GM12878 (cell line): ENCODE measurements around the gene CPNE5. TPM values are rescaled to one million over a fixed set of nuclear protein-coding genes. Genes with fewer than 3 reads are reported as not detected.

Source experiments
- ATAC-seq: fragments of 200-7000 bp; cut with Tn5 transposase; 3 replicates; pipeline ENCODE4 v1.9.1; 2020; ENCODE audit warnings: mild to moderate bottlenecking, moderate library complexity
- BruUV-seq: library from RNA; stranded (reverse); fragments of 400-500 nt; replicated peaks from 2 replicates; lab custom pipeline; 2021; lab: Mats Ljungman, UMichigan
- CTCF ChIA-PET: fragments of 300-600 bp; sonication (Branson Sonifier 250); formaldehyde crosslinking; extraction: SDS; loops from one replicate; lab custom pipeline; 2021; ENCODE audit warnings: inconsistent platforms; lab: Yijun Ruan, JAX
- POLR2A ChIA-PET: fragments of 350-600 bp; formaldehyde crosslinking; extraction: SDS; loops from one replicate; lab custom pipeline; 2021; ENCODE audit warnings: inconsistent platforms; lab: Charles Lee
- RAD21 ChIA-PET: fragments of 300-600 bp; sonication (Branson Sonifier 250); formaldehyde crosslinking; loops from one replicate; lab custom pipeline; 2023; ENCODE audit warnings: antibody characterized with exemption; ENCODE audit not compliant: unreplicated experiment; lab: Charles Lee
- SMC1A ChIA-PET: fragments of 300-600 bp; sonication (Branson Sonifier 250); formaldehyde crosslinking; loops from one replicate; lab custom pipeline; 2023; ENCODE audit not compliant: unreplicated experiment, uncharacterized antibody; lab: Charles Lee
- DNase-seq: peaks from one replicate; pipeline ENCODE4 v3.0.0-alpha.2; 2011; ENCODE audit warnings: low read depth, low spot score
- FAIRE-seq: peaks from 3 replicates; lab custom pipeline; 2011; peaks lifted over from hg19 to GRCh38; lab: Jason Lieb, UNC
- H2AFZ ChIP-seq: 2 replicates; pipeline ENCODE4 v1.6.0; 2011; ENCODE audit warnings: low read depth, low read length, control low read depth; ENCODE audit not compliant: control insufficient read depth
- H3K27ac ChIP-seq: 2 replicates; pipeline ENCODE4 v1.5.1; 2011; ENCODE audit warnings: control low read depth; ENCODE audit not compliant: control insufficient read depth, insufficient read depth
- H3K27me3 ChIP-seq, 2 experiments: replicated peaks in 1 of 2; 2 replicates each; pipeline versions ENCODE4 v1.6.0 to v1.6.1; 2011; ENCODE audit warnings: low read length in 1 of 2; ENCODE audit not compliant: control insufficient read depth in 2 of 2, insufficient read depth in 2 of 2
- H3K36me3 ChIP-seq, 2 experiments: 2 replicates each; pipeline ENCODE4 v1.5.1; 2011; ENCODE audit warnings: low read length in 1 of 2; ENCODE audit not compliant: control insufficient read depth in 2 of 2, insufficient read depth in 2 of 2
- H3K4me1 ChIP-seq: 2 replicates; pipeline ENCODE4 v1.6.1; 2011; ENCODE audit warnings: mild to moderate bottlenecking, low read length, moderate library complexity, mixed read lengths; ENCODE audit not compliant: control insufficient read depth, insufficient read depth
- H3K4me2 ChIP-seq: 2 replicates; pipeline ENCODE4 v1.6.0; 2011; ENCODE audit warnings: control low read depth; ENCODE audit not compliant: control insufficient read depth, insufficient read depth
- H3K4me3 ChIP-seq: fragments of 200-600 bp; sonication (generic); 2 replicates; pipeline ENCODE4 v1.5.1; 2016
- H3K79me2 ChIP-seq: 2 replicates; pipeline ENCODE4 v1.6.0; 2011; ENCODE audit warnings: low read length; ENCODE audit not compliant: control insufficient read depth, insufficient read depth
- H3K9ac ChIP-seq: 2 replicates; pipeline ENCODE4 v1.8.0; 2011; ENCODE audit warnings: low read length, control low read depth, mixed read lengths; ENCODE audit not compliant: control insufficient read depth, insufficient read depth
- H3K9me3 ChIP-seq: replicated peaks from 3 replicates; pipeline ENCODE4 v1.5.1; 2011; ENCODE audit warnings: mild to moderate bottlenecking, low read length; ENCODE audit not compliant: control insufficient read depth, insufficient read depth
- H4K20me1 ChIP-seq: 2 replicates; pipeline ENCODE4 v1.6.0; 2011; ENCODE audit not compliant: control insufficient read depth, insufficient read depth
- MYB ChIP-seq: fragments of 150-350 bp; IDR thresholded peaks from 2 replicates; pipeline ENCODE4 v1.6.1; 2014; ENCODE audit warnings: mild to moderate bottlenecking, low read depth, low read length, borderline replicate concordance
- PAX5 ChIP-seq: IDR thresholded peaks from 2 replicates; pipeline ENCODE4 v1.6.1; 2011; ENCODE audit warnings: low read depth, low read length, borderline replicate concordance
- PRDM15 ChIP-seq: fragments of 450-650 bp; formaldehyde crosslinking; IDR thresholded peaks from 2 replicates; pipeline ENCODE4 v1.4.0; 2020; ENCODE audit warnings: mild to moderate bottlenecking, moderate library complexity
- WGBS: methylation state at CpG from one replicate; pipeline ENCODE4 v1.1.6; 2016; ENCODE audit warnings: low lambda C conversion rate; ENCODE audit not compliant: insufficient replicate concordance, insufficient coverage; ENCODE audit errors: missing lambda C conversion rate; 5-methylcytosine and 5-hydroxymethylcytosine counted together
- in situ Hi-C: fragments of 300-500 bp; cut with MboI; formaldehyde crosslinking; loops from 9 replicates; pipeline ENCODE4 v1.14.3; 2018; ENCODE audit warnings: mixed read lengths
- intact Hi-C: fragments of 100-400 bp; cut with micrococcal nuclease; formaldehyde crosslinking; loops from one replicate; pipeline ENCODE4 v1.14.2; 2022; ENCODE audit not compliant: unreplicated experiment
- polyA plus RNA-seq, 11 experiments: library from polyadenylated mRNA; depleted of rRNA in 4 of 11; unstranded in 6 of 11; stranded (reverse) in 5 of 11; fragments of >200 nt; fragmentation: Nextera tagmentation in 4 of 11; fragmentation: Illumina TruSeq in 1 of 11; extraction: Ambion mirVana in 4 of 11; extraction: Trizol in 1 of 11; gene quantifications; 1 replicate in 1 of 11; 2 replicates in 10 of 11; pipeline versions ENCODE4 v1.2.1 to v1.2.3, GENCODE V29; 2011 to 2016; ENCODE audit warnings: inconsistent platforms in 2 of 11, missing spikeins in 2 of 11, low read depth in 1 of 11
- total RNA-seq, 4 experiments: library from RNA; depleted of rRNA in 3 of 4; stranded (reverse); fragments of >200 nt in 3 of 4; fragmentation: Illumina TruSeq in 1 of 4; extraction: Trizol in 1 of 4; gene quantifications; 2 replicates each; pipeline versions ENCODE4 v1.2.1 to v1.2.3, GENCODE V29; 2013 to 2021

The CPNE5 gene
- total and polyA plus RNA-seq, 10 of the 15 experiments (the other 5 are each of a cell fraction or from before 2014, with no cell fraction given) = 2.4 to 39.1 (median 18.2) TPM

- ChIA-PET SMC1A (interaction anchor here (1.1 kb wide), 1 partner anchor 23 kb away, joined by 3 read pairs; no protein-coding TSS in a partner anchor), CTCF (interaction anchor here (1.9 kb wide), 1 partner anchor 11 kb away, joined by 7 read pairs; no protein-coding TSS in a partner anchor), POLR2A (no interaction called here), RAD21 (interaction anchor here (0.8 kb wide), 1 partner anchor 83 kb away, joined by 3 read pairs; no protein-coding TSS in a partner anchor)
- FAIRE-seq = no peak
- no peak within 1 kb of the TSS for H3K4me3 ChIP-seq
- no peak for DNase-seq
- WGBS = 92% methylated on average over 7 of the region's 7 CpGs
- H3K4me1 ChIP-seq = peaks cover 9% of the 10 kb centered on the region
- in situ Hi-C loops = no loop called here
- ATAC-seq = no peak
- no peaks in the 10 kb centered on the region for H3K36me3 ChIP-seq
- H3K4me2 ChIP-seq = no peak within 1 kb of the TSS
- no peak within 1 kb of the TSS for H3K27ac ChIP-seq
- H3K9me3 ChIP-seq = no peaks in the 10 kb centered on the region
- H3K27me3 ChIP-seq = no peaks in the 10 kb centered on the region
- H2AFZ ChIP-seq = no peak within 1 kb of the TSS
- H4K20me1 ChIP-seq = no peaks in the 10 kb centered on the region
- BruUV-seq = no TSS peak
- no peak for TF ChIP-seq PRDM15
- no peak for TF ChIP-seq MYB
- TF ChIP-seq PAX5 = no peak
- intact Hi-C loops = no loop called here
- H3K79me2 ChIP-seq = no peaks in the 10 kb centered on the region
- H3K9ac ChIP-seq = no peak within 1 kb of the TSS
Observed at GRCh38 chr6:36697481-36697903, 141.8 kb downstream of the CPNE5 start, which contains the start of gene RAB44. Gene RAB44, plus strand, starts transcription at chr6:36697826. Its CDS starts 6,410 bp downstream, at chr6:36704236.
